NCI-H2029 (cell line): ENCODE results near the gene AEBP1.

ENCODE experiments used
- DNase-seq: peaks from one replicate; lab custom pipeline; 2025; lab: John Stamatoyannopoulos, UW

The AEBP1 gene

DNA sequence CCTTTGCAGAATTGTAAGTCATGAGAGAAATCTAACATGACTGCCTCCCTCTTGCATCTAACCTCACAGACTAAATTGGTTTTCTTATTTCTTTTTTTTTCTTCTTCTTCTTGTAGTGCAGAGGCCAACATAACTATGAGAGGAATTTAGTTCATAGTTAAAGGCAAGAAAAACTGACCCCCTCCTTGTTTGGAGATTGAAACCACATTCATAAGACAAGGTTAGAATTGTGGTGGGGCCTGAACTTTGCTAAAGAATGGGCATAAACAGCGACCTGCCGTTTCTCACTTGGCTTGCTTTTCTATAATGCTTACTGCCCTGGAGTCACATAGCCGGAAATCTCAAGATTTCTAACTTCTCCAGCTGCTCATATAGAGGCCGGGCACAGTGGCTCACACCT, 19.4 kb upstream of the AEBP1 start:
- no peak for DNase-seq

DNA sequence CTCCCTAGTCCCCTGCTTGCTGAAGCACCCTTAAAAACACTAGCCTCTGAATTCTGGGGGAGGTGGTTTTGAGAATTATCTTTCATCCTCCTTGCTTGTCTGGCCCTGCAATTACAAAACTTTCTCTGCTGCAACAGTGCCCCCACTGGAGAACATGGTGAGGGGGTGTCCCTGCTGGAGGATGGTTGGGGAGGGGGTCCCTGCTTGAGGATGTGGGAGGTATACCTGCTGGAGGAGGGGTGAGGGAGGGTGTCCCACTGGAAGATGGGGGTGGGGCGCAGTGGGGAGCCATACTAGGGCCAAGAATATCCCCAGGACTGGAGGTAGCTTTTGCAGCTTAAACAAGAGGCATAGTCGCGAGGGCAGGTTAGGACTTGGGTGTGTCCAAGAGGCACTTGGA, 18.6 kb upstream of the AEBP1 start:
- no peak for DNase-seq

DNA sequence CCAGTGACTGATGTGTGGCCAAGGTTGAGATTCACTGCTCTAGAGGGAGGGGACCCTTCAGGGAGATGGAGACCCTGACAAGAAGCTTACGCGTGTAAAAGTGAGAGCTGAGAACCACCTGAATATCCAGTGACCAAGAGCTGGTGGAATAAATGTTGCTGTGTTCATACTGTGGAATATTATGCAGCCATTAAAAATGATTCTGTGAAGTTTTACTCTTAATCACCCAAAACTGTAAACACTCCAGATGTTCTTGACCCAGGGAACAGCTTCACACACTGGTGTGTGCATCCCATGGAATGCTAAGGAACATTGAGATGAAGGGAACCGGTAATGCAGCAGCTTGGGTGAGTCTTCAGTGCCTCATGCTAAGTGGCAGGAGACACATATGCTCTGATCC, 17.5 kb upstream of the AEBP1 start:
- DNase-seq = no peak

DNA sequence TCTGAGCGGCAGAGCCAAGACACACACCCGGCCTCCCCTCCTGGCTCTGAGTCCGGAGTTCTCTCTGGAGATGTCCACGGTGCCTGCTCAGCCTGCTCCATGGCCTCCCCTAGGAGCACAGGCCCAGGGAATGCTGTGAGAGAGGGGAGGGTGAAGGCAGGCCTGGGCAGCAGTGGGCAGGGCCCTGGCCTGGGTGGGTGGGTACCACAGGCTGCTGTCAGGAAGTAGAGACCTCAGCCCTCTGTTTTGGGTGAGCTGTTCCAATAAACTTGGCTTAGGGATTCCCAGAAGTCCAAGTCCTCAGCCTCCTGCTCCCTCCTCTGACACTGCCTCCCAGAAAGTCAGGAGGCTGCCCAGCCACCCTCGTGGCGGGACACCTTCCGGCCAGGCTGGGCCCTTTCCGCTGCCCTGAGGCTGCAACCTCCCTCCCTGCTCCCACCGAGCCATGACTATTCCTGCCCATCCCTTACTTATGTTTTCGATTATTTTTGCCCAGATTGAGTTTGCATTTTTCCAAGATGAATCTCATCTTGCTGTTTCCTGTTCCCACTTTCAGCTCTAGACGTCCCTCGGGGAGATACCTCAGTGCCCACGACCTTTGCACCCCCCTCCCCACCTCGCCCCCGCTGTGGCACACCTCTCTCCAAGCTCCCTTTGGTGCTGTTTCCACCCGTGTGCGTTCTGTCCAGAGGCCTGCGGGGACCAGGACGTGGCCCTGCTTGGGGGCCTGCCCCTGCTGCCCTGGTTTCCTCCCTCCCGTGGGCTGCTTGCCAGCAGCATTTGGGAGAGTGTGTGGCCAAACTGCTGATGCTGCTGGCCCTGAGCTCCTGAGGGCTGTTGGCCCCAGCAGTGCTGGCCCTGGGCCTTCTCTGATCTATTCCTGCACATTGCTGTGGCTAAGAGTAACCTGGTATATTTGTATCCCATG, 16.0 kb upstream of the AEBP1 start:
- DNase-seq = no peak

DNA sequence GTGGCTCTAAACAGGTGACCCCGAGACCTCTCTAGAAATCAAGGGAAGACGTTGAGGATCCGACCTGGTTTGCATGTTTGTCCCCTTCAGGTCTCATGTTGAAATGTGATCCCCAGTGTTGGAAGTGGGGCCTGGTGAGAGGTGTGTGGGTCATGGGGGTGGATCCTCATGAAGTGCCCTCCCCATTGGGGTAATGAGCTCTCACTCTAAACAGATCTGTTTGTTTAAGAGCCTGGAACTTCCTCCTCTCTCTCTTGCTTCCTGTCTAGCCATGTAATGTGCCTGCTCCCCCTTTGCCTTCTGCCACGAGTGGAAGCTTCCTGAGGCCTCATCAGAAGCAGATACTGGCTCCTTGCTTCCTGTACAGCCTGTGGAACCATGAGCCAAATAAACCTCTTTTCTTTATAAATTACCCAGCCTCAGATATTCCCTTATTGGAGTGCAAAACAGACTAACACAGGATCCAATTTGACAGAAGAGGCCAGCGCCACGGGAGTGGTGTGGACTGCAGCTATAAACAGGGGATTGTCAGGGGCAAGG, 11.0 kb upstream of the AEBP1 start:
- no peak for DNase-seq

DNA sequence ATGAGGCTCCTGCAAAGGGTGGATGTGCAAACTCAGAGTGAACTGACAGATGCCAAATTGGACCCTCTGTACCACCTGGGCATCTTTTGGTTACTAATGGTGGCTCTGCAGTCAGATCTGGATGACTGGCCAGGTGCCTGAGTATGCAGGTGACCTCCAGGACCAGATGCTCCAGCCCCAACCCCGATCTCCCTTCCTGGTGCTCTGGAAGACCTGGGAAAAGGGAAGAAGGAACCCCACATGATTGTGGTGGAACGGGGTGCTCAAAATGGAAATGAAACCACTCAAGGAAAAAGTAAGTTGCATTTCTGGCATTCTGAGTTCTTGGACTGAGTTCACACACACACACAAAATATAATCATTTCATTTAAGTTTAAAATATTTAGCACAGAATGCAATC, 9.8 kb upstream of the AEBP1 start:
- no peak for DNase-seq

DNA sequence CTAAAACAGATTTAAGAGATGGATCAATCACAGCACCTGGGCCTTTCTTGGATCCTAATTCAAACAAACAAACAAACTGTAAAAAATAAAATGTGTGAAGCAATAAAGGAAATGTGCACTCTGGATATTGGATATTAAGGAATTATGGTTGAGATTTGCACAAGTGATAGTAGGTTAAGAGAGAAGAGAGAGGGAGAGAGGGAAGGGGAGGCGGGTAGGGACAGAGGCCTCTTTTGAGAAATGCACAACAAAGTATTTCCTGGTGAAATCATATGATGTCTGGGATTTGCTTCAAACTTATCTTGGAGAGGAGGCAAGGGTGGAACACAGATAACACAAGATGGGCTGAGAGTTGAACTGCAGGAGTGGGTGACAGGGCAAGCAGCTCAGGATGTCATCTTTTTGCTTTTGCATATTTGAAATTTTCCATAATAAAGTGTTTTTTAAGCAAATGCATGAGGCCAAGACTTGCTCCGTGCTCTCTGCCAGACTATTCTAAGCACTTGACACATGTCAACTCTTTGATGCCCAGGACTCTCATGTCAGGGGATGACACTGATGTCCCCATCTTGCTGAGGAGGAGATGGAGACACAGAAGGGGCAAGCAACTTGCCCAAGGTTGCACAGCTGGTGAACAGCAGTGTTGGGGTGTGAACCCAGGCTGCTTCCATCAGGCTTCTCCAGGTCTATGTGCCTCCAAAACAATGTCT, 9.1 kb upstream of the AEBP1 start:
- DNase-seq = no peak

DNA sequence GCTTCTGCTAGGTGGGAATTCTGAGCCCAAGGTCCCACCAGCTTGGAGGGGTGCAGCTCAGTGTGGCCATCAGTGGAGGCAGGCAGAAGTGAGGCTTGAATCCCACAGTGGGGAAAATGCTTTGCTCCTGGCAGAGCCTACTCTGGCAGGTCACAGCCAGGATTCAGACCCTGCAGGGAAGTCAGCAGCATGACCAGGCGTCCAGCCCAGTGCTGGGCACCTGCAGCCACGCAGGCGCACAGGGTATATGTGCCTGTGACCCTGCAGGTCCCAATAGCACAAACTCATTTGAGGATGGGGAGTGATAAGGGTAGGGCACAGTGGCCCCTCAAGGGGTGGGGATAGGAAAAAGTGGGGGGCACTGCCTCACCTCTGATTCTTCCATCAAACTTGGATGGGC, 8.4 kb upstream of the AEBP1 start:
- DNase-seq = no peak

DNA sequence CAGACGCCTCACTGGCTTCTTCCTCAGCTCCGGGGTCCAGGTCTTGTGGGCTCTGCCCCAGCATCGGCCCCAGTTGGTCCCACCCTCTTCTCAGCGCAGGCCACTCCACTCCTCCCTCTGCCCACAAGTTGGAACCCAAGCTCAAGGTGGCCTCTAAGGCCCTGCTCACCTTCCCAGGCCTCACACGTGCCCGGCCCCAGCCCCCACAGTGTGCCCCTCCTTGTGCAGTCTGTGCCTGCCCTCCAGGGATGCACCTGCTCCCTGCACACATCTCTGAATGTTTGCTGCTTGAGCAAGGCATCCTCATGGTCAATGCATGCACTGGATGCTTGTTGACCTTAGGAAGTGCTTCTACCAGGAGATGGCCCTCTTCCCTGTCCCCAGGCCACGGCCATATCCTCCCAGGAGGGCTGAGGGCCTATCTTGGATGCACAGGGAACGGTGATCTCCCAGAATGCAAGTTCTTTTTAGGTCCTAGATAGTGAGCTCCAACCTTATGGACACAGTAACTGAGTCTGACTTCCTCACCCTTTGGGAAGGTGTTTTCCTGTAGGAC, 7.7 kb upstream of the AEBP1 start:
- DNase-seq = no peak

DNA sequence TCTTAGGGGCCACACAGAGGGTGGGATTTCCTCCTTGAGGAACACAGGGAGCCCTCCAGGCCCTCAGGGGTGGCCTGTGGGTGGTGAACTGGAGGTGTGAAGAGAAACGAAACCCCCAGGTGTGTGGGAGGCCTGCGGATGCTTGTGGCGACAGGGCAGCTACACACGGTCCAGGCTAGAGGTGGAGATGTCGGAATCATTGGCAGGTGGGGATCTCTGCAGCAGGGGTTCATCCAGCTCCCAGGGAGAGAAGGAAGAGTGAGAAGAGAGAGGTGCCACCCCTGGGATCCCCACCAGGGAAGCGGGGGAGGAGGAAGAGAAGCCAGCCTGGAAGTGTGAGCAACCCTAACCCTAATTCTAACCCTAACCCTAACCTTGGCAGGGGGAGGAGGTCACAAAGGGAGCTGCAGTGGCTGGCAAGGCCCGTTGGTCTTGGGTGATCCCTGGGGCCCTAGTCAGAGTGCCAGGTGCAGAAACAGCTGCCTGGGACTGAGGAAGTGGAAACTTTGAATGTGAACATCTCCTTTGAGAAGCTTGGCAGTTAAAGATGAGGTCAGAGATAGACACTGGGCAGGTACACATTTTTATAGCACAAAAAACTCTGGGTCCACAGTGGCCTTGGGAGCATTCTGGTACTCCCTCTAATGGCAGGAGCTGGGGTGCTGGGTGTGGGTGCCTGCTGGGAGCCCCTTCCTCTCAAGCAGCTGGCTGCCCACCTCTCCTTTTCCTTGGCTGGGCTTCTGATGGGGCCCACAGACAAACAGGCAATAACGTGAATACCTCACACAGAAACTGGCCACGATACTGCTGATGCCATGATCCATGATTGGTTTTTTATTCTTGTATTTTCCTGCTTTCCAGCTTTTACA, 6.8 kb upstream of the AEBP1 start:
- DNase-seq = no peak

DNA sequence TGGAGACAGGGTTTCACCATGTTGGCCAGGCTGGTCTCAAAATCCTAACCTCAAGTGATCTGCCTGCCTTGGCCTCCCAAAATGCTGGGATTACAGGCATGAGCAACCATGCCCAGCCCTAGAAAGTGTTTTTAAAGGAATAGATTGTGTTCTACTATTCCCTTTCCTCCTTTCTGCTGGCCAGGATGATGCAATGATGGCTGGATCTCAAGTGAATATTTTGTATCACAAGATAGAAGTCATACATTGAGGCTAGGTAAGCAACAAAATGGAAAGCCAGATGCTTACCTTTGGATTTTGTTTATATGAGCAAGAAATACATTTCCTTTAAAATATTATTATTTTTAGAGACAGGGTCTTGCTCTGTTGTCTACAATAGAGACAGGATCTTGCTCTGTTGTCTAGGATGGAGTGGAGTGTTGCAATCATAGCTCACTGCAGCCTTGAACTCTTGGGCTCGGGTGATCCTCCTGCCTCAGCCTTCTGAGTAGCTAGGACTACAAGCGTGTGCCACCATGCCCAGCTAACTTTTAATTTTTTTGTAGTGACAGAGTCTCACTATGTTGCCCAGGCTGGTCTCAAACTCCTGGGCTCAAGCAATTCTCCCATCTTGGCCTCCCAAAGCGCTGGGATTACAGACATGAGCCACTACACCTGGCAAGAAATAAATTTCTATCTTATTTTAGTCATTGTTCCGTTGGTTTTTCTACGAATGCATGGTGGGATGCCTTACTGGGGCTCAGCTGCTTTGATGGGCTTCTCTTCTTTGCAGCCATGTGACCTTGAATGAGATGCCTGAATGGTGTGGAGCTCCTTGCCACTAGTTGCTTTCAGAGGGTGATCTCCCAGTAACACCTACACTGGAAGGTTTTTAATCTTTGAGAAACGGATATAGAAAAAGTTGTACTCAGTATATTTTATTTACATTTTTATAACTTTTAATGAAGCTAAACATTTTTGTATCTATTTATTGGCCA, 5.8 kb upstream of the AEBP1 start:
- no peak for DNase-seq

DNA sequence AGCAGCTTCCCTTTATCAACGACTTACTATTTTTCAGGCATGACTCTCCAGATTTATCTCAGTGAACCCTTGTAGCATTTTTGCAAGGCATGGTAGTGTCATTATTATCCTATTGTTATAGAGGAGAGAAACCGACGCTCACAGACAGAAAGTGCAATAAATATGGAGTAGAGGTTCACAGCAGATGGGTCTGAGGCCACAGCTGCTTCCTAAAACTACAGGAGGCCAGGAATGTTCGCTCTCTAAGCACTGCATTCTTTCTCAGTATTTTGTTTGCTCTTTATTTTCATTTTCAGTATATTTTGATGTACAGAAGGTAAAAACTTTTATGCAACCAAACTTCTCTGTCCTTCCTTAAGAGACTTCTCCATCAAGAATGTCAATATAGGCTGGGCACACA, 4.5 kb upstream of the AEBP1 start:
- no peak for DNase-seq

DNA sequence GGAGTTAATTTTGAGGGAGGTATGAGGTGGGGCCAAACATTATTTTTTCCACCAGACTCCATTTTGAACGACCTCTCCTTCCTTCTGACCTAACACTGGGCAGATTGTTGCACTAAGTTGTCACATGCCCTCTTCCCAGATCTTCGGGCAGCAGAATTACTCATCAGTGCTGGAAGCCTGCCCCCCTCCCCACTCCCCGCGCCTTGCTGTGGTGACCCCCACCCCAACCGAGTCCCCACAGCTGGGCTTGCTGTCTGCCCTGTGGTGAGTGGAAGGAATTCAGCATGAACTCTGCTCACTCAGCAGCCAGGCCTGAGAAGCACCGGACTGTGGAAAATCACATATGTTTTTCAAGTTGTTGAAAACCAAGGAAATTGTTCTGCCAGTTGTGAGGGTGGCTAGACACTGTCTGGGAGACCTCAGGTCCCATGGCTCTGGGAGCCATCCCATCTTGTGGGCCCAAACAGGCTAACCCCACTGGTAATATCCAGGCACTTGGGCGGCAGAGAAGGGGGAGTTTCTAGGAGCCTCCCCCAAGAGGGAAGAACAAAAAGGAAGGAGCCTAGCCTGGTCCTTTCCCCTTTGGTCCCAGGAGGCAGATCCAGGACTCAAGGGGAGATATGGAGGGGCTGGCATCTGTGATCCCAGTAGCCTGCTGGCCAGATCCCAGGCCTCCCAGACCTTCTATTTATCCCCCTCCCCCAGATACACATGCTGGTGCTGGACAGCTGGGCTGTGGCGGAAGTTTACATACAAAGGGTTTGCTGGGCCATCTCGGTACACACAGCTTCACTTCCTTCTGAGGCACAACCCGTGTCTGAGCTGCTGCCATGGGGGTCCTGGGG, 3.5 kb upstream of the AEBP1 start:
- DNase-seq = no peak

DNA sequence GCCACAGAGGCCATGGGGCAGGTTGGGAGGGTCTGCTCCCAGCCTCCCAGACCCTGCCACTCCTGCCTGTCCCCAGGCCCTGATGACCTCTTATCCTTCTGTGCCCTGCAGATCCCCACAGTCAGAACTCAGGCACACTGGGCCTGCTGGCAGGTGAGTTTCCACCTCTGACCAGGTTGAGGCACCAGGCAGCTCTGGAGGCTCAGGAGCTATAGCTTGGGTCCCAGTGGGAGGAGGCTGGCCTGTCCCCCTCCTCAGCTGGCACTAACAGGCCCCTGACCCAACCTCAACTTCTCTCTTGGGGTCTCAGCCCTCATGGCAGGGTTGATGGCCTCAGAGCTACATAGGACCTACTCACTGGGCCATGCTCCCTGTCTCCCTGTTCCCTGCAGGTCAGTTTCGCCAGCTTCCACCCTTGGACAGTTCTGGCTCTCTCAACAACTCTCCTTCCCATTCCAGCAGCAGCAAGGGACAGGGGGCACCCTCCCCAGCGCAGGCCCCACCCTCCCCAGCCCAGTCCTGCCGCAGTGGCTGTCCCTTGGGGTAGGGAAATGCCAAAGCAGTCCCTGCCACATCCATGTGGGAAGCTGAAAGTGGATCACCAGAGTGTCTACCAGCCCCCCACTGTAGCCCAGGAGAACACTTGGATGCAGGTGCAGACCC, 2.7 kb upstream of the AEBP1 start:
- no peak for DNase-seq

DNA sequence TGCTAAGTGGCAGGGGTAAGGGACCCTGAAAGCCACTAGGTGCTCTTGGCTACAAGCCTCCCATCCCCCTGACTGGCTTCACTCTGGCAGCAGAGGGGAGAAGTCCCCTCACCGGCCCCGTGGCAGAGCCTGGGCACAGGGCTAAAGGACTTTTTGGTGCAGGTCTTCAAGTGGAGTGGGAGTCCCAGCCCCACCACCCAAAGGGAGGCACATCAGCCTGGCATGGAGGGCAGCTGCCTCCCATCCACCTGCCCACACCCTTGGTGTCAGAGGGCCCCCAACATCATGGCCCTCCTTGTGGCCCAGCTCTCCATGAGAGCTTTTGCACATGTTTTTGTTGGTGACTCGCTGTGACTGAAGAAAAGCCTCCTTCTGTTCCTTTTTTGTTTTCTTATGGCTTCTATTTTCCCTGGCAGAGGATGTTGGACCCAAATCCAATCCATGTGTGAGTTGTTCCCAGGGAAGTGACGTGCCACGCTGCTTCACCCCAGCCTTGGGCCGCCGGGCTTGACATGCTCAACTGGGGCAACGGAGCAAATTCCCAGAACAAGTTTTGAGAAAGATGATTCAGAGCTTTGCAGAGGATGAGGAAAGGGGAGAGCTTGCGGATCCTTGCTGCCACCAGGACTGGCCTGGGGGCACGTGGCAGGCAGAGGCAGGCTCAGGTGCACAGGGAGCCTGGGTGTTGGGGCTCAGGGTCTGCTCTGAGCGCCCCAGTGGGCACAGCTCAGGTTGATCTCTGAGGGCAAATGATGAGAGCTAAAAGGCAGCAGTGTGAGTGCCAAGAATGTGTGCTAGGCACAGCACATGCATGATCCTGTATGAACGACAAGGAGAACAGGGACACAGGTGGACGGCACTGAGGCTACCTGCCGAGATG, 1.9 kb upstream of the AEBP1 start:
- no peak for DNase-seq

DNA sequence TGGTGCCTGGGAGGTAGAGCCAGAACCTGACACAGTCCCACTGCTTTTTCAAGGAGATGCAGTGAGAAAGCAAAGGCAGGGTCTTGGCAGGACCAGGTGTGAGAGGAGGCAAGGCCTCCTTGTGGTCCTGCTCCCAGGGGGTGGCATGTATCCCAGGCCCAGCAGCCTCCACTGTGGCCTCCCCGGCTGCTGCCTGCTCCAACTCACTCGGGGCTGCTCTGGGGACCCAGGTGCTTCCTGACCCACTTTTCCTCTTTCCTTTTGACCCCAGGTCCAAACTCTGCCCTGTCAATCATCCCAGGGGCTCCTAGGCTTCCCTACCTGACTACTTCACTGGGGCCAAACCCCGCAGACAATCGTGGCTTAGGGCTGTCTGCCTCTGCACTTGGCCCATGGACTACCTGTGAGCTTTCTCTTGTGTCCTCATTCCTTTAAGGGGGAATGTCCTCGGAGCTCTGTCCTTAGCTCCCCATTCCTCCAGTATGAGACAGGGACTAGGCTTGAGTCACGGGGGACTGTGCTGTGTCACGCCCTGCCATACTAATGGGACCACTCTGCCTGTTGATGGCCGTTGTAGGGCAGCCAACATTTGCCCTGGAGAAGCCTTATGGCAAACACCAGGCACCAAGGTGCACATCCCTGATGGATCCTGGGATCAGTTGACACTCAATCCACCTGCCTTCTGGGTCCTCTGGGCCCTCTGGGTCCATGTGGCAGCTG, 1.1 kb upstream of the AEBP1 start:
- DNase-seq = no peak

DNA sequence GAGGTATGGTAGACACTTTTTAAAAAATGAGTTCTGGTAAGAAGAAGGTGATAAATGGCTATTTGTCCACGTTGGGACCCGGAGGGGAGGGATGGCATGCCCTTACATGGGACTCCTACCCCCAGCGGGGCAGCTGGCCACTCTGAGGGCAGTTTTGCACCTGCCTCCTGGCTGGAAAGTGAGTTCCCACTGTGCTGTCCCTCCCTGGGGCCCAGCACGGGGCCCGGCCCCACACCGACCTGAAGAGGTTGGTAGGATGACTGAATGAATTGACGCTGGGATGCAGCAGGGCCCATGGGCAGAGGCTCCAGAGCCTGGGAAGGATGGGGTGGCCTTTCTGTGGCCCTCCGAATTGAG, 601 bp upstream of the AEBP1 start:
- DNase-seq = no peak
